IMR-90 (cell line): Measurements from ENCODE around the gene STARD8. TPM values are rescaled to one million over a fixed set of nuclear protein-coding genes. Genes with fewer than 3 reads are reported as not detected.

Experiments
- ATAC-seq: fragments of 200-7000 bp; cut with Tn5 transposase; 2 replicates; pipeline ENCODE4 v1.9.1; 2020; ENCODE audit warnings: low read depth, mild to moderate bottlenecking, moderate library complexity
- BruUV-seq: library from RNA; stranded (reverse); fragments of 400-500 nt; replicated peaks from 2 replicates; lab custom pipeline; 2021; lab: Mats Ljungman, UMichigan
- CTCF ChIA-PET: fragments of 300-600 bp; formaldehyde crosslinking; extraction: SDS; loops from one replicate; lab custom pipeline; 2021; ENCODE audit warnings: antibody characterized with exemption; lab: Yijun Ruan, JAX
- POLR2A ChIA-PET: fragments of 300-600 bp; sonication (Branson Sonifier 250); formaldehyde crosslinking; loops from one replicate; lab custom pipeline; 2022; ENCODE audit warnings: antibody characterized with exemption; ENCODE audit not compliant: unreplicated experiment; lab: Charles Lee
- DNase-seq: peaks from one replicate; pipeline ENCODE4 v3.0.0; 2013
- H2AFZ ChIP-seq: replicated peaks from 2 replicates; pipeline ENCODE3; 2013; ENCODE audit warnings: low read length, mild to moderate bottlenecking; ENCODE audit not compliant: poor library complexity
- H2AK5ac ChIP-seq: 2 replicates; pipeline ENCODE4 v1.6.1; 2013; ENCODE audit warnings: low read depth, low read length, inconsistent platforms
- H2AK9ac ChIP-seq: replicated peaks from 2 replicates; pipeline ENCODE3; 2013; ENCODE audit warnings: mild to moderate bottlenecking, low read depth, low read length, moderate library complexity; ENCODE audit not compliant: poor library complexity
- H2BK120ac ChIP-seq: 2 replicates; pipeline ENCODE4 v1.6.1; 2013; ENCODE audit warnings: low read depth, low read length, inconsistent platforms
- H2BK15ac ChIP-seq: 3 replicates; pipeline ENCODE4 v1.6.1; 2013; ENCODE audit warnings: low read depth, low read length, inconsistent platforms
- H2BK20ac ChIP-seq: 2 replicates; pipeline ENCODE4 v1.6.1; 2013; ENCODE audit warnings: low read depth, mild to moderate bottlenecking, inconsistent platforms, low read length, moderate library complexity
- H2BK5ac ChIP-seq: 2 replicates; pipeline ENCODE4 v1.6.1; 2013; ENCODE audit warnings: mild to moderate bottlenecking, low read depth, low read length, inconsistent platforms; ENCODE audit not compliant: poor library complexity, severe bottlenecking
- H3K14ac ChIP-seq: replicated peaks from 2 replicates; pipeline ENCODE4 v1.6.1; 2013; ENCODE audit warnings: low read depth, low read length, inconsistent platforms
- H3K18ac ChIP-seq: 2 replicates; pipeline ENCODE4 v1.6.1; 2013; ENCODE audit warnings: low read depth, low read length, control low read depth
- H3K23ac ChIP-seq: 2 replicates; pipeline ENCODE4 v1.6.1; 2013; ENCODE audit warnings: low read depth, low read length, inconsistent platforms
- H3K27ac ChIP-seq: 2 replicates; pipeline ENCODE4 v1.5.1; 2013; ENCODE audit warnings: mild to moderate bottlenecking, control low read depth, low read length; ENCODE audit not compliant: insufficient read depth
- H3K27me3 ChIP-seq: 2 replicates; pipeline ENCODE4 v1.6.1; 2013; ENCODE audit warnings: low read length; ENCODE audit not compliant: control insufficient read depth, insufficient read depth
- H3K36me3 ChIP-seq: 2 replicates; pipeline ENCODE4 v1.6.1; 2013; ENCODE audit warnings: low read length, mixed read lengths; ENCODE audit not compliant: control insufficient read depth, insufficient read depth
- H3K4ac ChIP-seq: 2 replicates; pipeline ENCODE4 v1.6.1; 2013; ENCODE audit warnings: low read depth, low read length, inconsistent platforms
- H3K4me1 ChIP-seq: 2 replicates; pipeline ENCODE4 v1.6.1; 2013; ENCODE audit warnings: low read length, mixed read lengths; ENCODE audit not compliant: control insufficient read depth, insufficient read depth
- H3K4me2 ChIP-seq: 2 replicates; pipeline ENCODE4 v1.6.1; 2013; ENCODE audit warnings: low read depth, mild to moderate bottlenecking, control low read depth, low read length, moderate library complexity
- H3K4me3 ChIP-seq: 2 replicates; pipeline ENCODE4 v1.5.1; 2013; ENCODE audit warnings: low read depth, mild to moderate bottlenecking, control low read depth, low read length, moderate library complexity; ENCODE audit not compliant: insufficient read depth
- H3K56ac ChIP-seq: 2 replicates; pipeline ENCODE4 v1.6.1; 2013; ENCODE audit warnings: low read length, inconsistent platforms; ENCODE audit not compliant: insufficient read depth; ENCODE audit errors: extremely low read depth
- H3K79me1 ChIP-seq, 2 experiments: 2 replicates each; pipeline ENCODE4 v1.6.1; 2013; ENCODE audit warnings: low read length in 2 of 2, inconsistent platforms in 1 of 2, low read depth in 1 of 2
- H3K9ac ChIP-seq: 2 replicates; pipeline ENCODE4 v1.6.1; 2013; ENCODE audit warnings: low read depth, low read length, control low read depth
- H3K9me1 ChIP-seq: 2 replicates; pipeline ENCODE4 v1.6.1; 2013; ENCODE audit warnings: low read length, inconsistent platforms; ENCODE audit not compliant: insufficient read depth
- H3K9me3 ChIP-seq: 2 replicates; pipeline ENCODE4 v1.6.1; 2013; ENCODE audit warnings: low read length; ENCODE audit not compliant: control insufficient read depth, insufficient read depth
- H4K20me1 ChIP-seq: 2 replicates; pipeline ENCODE4 v1.6.1; 2013; ENCODE audit warnings: low read length, inconsistent platforms; ENCODE audit not compliant: insufficient read depth
- H4K5ac ChIP-seq: 2 replicates; pipeline ENCODE4 v1.6.1; 2013; ENCODE audit warnings: mild to moderate bottlenecking, low read depth, low read length, control low read depth
- H4K8ac ChIP-seq, 2 experiments: 2 replicates each; pipeline ENCODE4 v1.6.1; 2013; ENCODE audit warnings: low read depth in 2 of 2, low read length in 2 of 2, control low read depth in 1 of 2, inconsistent platforms in 1 of 2
- H4K91ac ChIP-seq: 2 replicates; pipeline ENCODE4 v1.6.1; 2013; ENCODE audit warnings: low read depth, low read length, inconsistent platforms; ENCODE audit not compliant: insufficient read depth
- MAFK ChIP-seq: IDR thresholded peaks from 2 replicates; pipeline ENCODE4 v1.6.1; 2012; ENCODE audit warnings: low read depth, low read length, improper control_type of control experiment
- MAZ ChIP-seq: IDR thresholded peaks from 2 replicates; pipeline ENCODE4 v1.6.1; 2012; ENCODE audit warnings: low read depth, mild to moderate bottlenecking, low read length, improper control_type of control experiment, moderate library complexity, borderline replicate concordance
- NFE2L2 ChIP-seq: fragments of 150-350 bp; IDR thresholded peaks from 2 replicates; pipeline ENCODE4 v1.6.1; 2016; ENCODE audit warnings: low read depth, mild to moderate bottlenecking, low read length
- POLR2A ChIP-seq: IDR thresholded peaks from 2 replicates; pipeline ENCODE4 v1.6.1; 2012; ENCODE audit warnings: mild to moderate bottlenecking, low read depth, low read length
- RFX5 ChIP-seq: IDR thresholded peaks from 2 replicates; pipeline ENCODE4 v1.8.0; 2012; ENCODE audit warnings: low read depth, mild to moderate bottlenecking, low read length, moderate library complexity
- USF2 ChIP-seq: fragments of 150-350 bp; IDR thresholded peaks from 2 replicates; pipeline ENCODE4 v1.6.1; 2017; ENCODE audit warnings: mild to moderate bottlenecking, antibody characterized with exemption, low read length, low read depth
- WGBS, 2 experiments: methylation state at CpG; one replicate each; pipeline versions ENCODE4 v1.1.5 to v1.1.7; 2013; ENCODE audit warnings: missing lambda C conversion rate in 2 of 2; ENCODE audit not compliant: insufficient read length in 1 of 2; ENCODE audit errors: extremely low coverage in 2 of 2; 5-methylcytosine and 5-hydroxymethylcytosine counted together
- dilution Hi-C: fragments of 300-500 bp; cut with HindIII; formaldehyde crosslinking; loops from one replicate; pipeline ENCODE4 v1.14.3; 2018; ENCODE audit warnings: low sequenced_read_pairs; ENCODE audit not compliant: unreplicated experiment
- in situ Hi-C: fragments of 300-500 bp; cut with MboI; formaldehyde crosslinking; loops from 3 replicates; pipeline ENCODE4 v1.14.3; 2019; ENCODE audit warnings: low sequenced_read_pairs, inconsistent platforms, mixed read lengths
- intact Hi-C: fragments of 100-400 bp; cut with micrococcal nuclease; formaldehyde crosslinking; loops from 2 replicates; pipeline ENCODE4 v1.10.0; 2022
- polyA plus RNA-seq, 3 experiments: library from polyadenylated mRNA; depleted of rRNA; stranded (reverse); fragments of >200 nt; gene quantifications; 2 replicates each; pipeline ENCODE4 v1.2.3, GENCODE V29; 2012; ENCODE audit warnings: low replicate concordance in 1 of 3
- total RNA-seq: library from RNA; depleted of rRNA; stranded (reverse); fragments of >200 nt; gene quantifications from 2 replicates; pipeline ENCODE4 v1.2.3, GENCODE V29; 2012

The STARD8 gene
- total and polyA plus RNA-seq, 2 of the 4 experiments (the other 2 are of a cell fraction): 1.6 to 2.3 TPM

DNA sequence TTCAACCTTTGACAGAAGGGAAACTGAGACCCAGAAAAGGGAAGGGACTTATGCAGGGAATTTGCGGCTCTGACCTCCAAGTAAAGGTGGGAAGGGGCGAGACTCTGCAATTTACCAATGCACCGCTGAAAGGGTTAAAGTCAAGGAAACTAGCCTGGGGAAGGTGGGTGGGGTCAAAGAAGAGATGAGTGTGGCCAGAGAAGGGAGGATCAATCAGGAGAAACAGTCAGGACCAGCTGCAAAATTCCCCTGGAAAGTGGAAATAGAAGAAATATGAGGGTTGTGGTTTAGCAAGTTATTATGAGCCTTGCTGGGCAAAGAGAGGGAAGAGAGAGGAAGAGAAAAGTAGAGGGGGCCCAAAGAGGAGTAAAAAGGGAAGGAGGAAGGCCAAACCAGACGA, 30.5 kb downstream of the STARD8 start:
- H3K18ac ChIP-seq: no peak overlapping the region
- intact Hi-C loops (no loop called here), in situ Hi-C loops (no loop called here), dilution Hi-C loops (no loop called here)
- ChIA-PET CTCF (no interaction called here), POLR2A (no interaction called here)
- H3K9ac ChIP-seq: no peak overlapping the region
- H4K20me1 ChIP-seq: no peaks in the 10 kb centered on the region
- no peak overlapping the region for H2AK9ac ChIP-seq
- H3K79me1 ChIP-seq: no peaks in the 10 kb centered on the region
- no peak overlapping the region for H2BK120ac ChIP-seq
- H2BK15ac ChIP-seq: no peak overlapping the region
- DNase-seq: no peak
- H3K4me2 ChIP-seq: no peak overlapping the region
- H4K8ac ChIP-seq: no peak overlapping the region
- ATAC-seq: no peak
- H3K4me1 ChIP-seq: no peaks in the 10 kb centered on the region
- H4K5ac ChIP-seq: no peak overlapping the region
- no peak overlapping the region for H3K56ac ChIP-seq
- no peak overlapping the region for H3K23ac ChIP-seq
- TF ChIP-seq RFX5 (no peak), MAFK (no peak), POLR2A (no peak), NFE2L2 (no peak), MAZ (no peak), USF2 (no peak)
- no CpG with 5 or more reads among the region's 4 CpGs for WGBS, 2 experiments
- H3K36me3 ChIP-seq: no peaks in the 10 kb centered on the region
- no peak overlapping the region for H2BK20ac ChIP-seq
- no peak overlapping the region for H4K91ac ChIP-seq
- no peak overlapping the region for H2AFZ ChIP-seq
- H3K14ac ChIP-seq: no peak overlapping the region
- H3K4ac ChIP-seq: no peak overlapping the region
- no peaks in the 10 kb centered on the region for H3K9me1 ChIP-seq
- no peak overlapping the region for H3K4me3 ChIP-seq
- BruUV-seq: no TSS peak
- no peak overlapping the region for H2AK5ac ChIP-seq
- peaks cover 14% of the 10 kb centered on the region; the same call in 1 of the 2 replicates for H3K27me3 ChIP-seq
- no peak overlapping the region for H2BK5ac ChIP-seq
- H3K27ac ChIP-seq: no peak overlapping the region
- H3K9me3 ChIP-seq: no peaks in the 10 kb centered on the region
